GM12878 (cell line): ENCODE data around the gene DLX5. TPM values are rescaled to one million over a fixed set of nuclear protein-coding genes. Genes with fewer than 3 reads are reported as not detected.

Source experiments
- ATAC-seq: fragments of 200-7000 bp; cut with Tn5 transposase; 3 replicates; pipeline ENCODE4 v1.9.1; 2020; ENCODE audit warnings: mild to moderate bottlenecking, moderate library complexity
- BruUV-seq: library from RNA; stranded (reverse); fragments of 400-500 nt; replicated peaks from 2 replicates; lab custom pipeline; 2021; lab: Mats Ljungman, UMichigan
- CTCF ChIA-PET: fragments of 300-600 bp; sonication (Branson Sonifier 250); formaldehyde crosslinking; extraction: SDS; loops from one replicate; lab custom pipeline; 2021; ENCODE audit warnings: inconsistent platforms; lab: Yijun Ruan, JAX
- POLR2A ChIA-PET: fragments of 350-600 bp; formaldehyde crosslinking; extraction: SDS; loops from one replicate; lab custom pipeline; 2021; ENCODE audit warnings: inconsistent platforms; lab: Charles Lee
- RAD21 ChIA-PET: fragments of 300-600 bp; sonication (Branson Sonifier 250); formaldehyde crosslinking; loops from one replicate; lab custom pipeline; 2023; ENCODE audit warnings: antibody characterized with exemption; ENCODE audit not compliant: unreplicated experiment; lab: Charles Lee
- SMC1A ChIA-PET: fragments of 300-600 bp; sonication (Branson Sonifier 250); formaldehyde crosslinking; loops from one replicate; lab custom pipeline; 2023; ENCODE audit not compliant: unreplicated experiment, uncharacterized antibody; lab: Charles Lee
- DNase-seq: peaks from one replicate; pipeline ENCODE4 v3.0.0-alpha.2; 2011; ENCODE audit warnings: low read depth, low spot score
- FAIRE-seq: peaks from 3 replicates; lab custom pipeline; 2011; peaks lifted over from hg19 to GRCh38; lab: Jason Lieb, UNC
- H2AFZ ChIP-seq: 2 replicates; pipeline ENCODE4 v1.6.0; 2011; ENCODE audit warnings: low read depth, low read length, control low read depth; ENCODE audit not compliant: control insufficient read depth
- H3K27ac ChIP-seq: 2 replicates; pipeline ENCODE4 v1.5.1; 2011; ENCODE audit warnings: control low read depth; ENCODE audit not compliant: control insufficient read depth, insufficient read depth
- H3K27me3 ChIP-seq, 2 experiments: replicated peaks in 1 of 2; 2 replicates each; pipeline versions ENCODE4 v1.6.0 to v1.6.1; 2011; ENCODE audit warnings: low read length in 1 of 2; ENCODE audit not compliant: control insufficient read depth in 2 of 2, insufficient read depth in 2 of 2
- H3K36me3 ChIP-seq, 2 experiments: 2 replicates each; pipeline ENCODE4 v1.5.1; 2011; ENCODE audit warnings: low read length in 1 of 2; ENCODE audit not compliant: control insufficient read depth in 2 of 2, insufficient read depth in 2 of 2
- H3K4me1 ChIP-seq: 2 replicates; pipeline ENCODE4 v1.6.1; 2011; ENCODE audit warnings: mild to moderate bottlenecking, low read length, moderate library complexity, mixed read lengths; ENCODE audit not compliant: control insufficient read depth, insufficient read depth
- H3K4me2 ChIP-seq: 2 replicates; pipeline ENCODE4 v1.6.0; 2011; ENCODE audit warnings: control low read depth; ENCODE audit not compliant: control insufficient read depth, insufficient read depth
- H3K4me3 ChIP-seq: fragments of 200-600 bp; sonication (generic); 2 replicates; pipeline ENCODE4 v1.5.1; 2016
- H3K79me2 ChIP-seq: 2 replicates; pipeline ENCODE4 v1.6.0; 2011; ENCODE audit warnings: low read length; ENCODE audit not compliant: control insufficient read depth, insufficient read depth
- H3K9ac ChIP-seq: 2 replicates; pipeline ENCODE4 v1.8.0; 2011; ENCODE audit warnings: low read length, control low read depth, mixed read lengths; ENCODE audit not compliant: control insufficient read depth, insufficient read depth
- H3K9me3 ChIP-seq: replicated peaks from 3 replicates; pipeline ENCODE4 v1.5.1; 2011; ENCODE audit warnings: mild to moderate bottlenecking, low read length; ENCODE audit not compliant: control insufficient read depth, insufficient read depth
- H4K20me1 ChIP-seq: 2 replicates; pipeline ENCODE4 v1.6.0; 2011; ENCODE audit not compliant: control insufficient read depth, insufficient read depth
- BRCA1 ChIP-seq: IDR thresholded peaks from 2 replicates; pipeline ENCODE4 v1.6.1; 2011; ENCODE audit warnings: low read depth, low read length, improper control_type of control experiment
- CBFB ChIP-seq: IDR thresholded peaks from 2 replicates; pipeline ENCODE4 v1.6.1; 2016; ENCODE audit warnings: antibody characterized with exemption, low read depth
- CEBPB ChIP-seq, 2 experiments: fragments of 150-350 bp in 1 of 2; IDR thresholded peaks; 2 replicates each; pipeline ENCODE4 v1.6.1; 2012 to 2014; ENCODE audit warnings: low read depth in 2 of 2, low read length in 2 of 2, borderline replicate concordance in 1 of 2, inconsistent platforms in 1 of 2
- ETV6 ChIP-seq, 2 experiments: fragments of 450-650 bp in 1 of 2; IDR thresholded peaks in 1 of 2; conservative IDR thresholded peaks in 1 of 2; 2 replicates each; pipeline ENCODE4 v1.6.1; 2014; ENCODE audit warnings: antibody characterized with exemption in 1 of 2, borderline replicate concordance in 1 of 2, low read depth in 1 of 2, mild to moderate bottlenecking in 1 of 2, moderate library complexity in 1 of 2
- NFIC ChIP-seq: IDR thresholded peaks from 2 replicates; pipeline ENCODE4 v1.6.1; 2012; ENCODE audit warnings: low read depth, mild to moderate bottlenecking, inconsistent platforms, low read length, moderate library complexity
- NKRF ChIP-seq: fragments of 450-650 bp; conservative IDR thresholded peaks from 2 replicates; pipeline ENCODE4 v1.6.1; 2017; ENCODE audit warnings: mild to moderate bottlenecking, moderate library complexity
- PAX8 ChIP-seq: fragments of 450-650 bp; IDR thresholded peaks from 2 replicates; pipeline ENCODE4 v1.6.1; 2017; ENCODE audit warnings: mild to moderate bottlenecking, moderate library complexity
- POLR2A ChIP-seq: IDR thresholded peaks from 2 replicates; pipeline ENCODE4 v1.6.1; 2011; ENCODE audit warnings: low read depth, mild to moderate bottlenecking, low read length
- SPI1 ChIP-seq: IDR thresholded peaks from 2 replicates; pipeline ENCODE4 v1.6.1; 2011; ENCODE audit warnings: low read depth, mild to moderate bottlenecking, low read length, moderate library complexity, borderline replicate concordance; ENCODE audit not compliant: insufficient read depth
- TAF1 ChIP-seq: IDR thresholded peaks from 2 replicates; pipeline ENCODE4 v1.6.1; 2011; ENCODE audit warnings: mild to moderate bottlenecking, low read depth, low read length, borderline replicate concordance
- TCF12 ChIP-seq: IDR thresholded peaks from 2 replicates; pipeline ENCODE4 v1.6.1; 2011; ENCODE audit warnings: low read depth, mild to moderate bottlenecking, low read length
- WGBS: methylation state at CpG from one replicate; pipeline ENCODE4 v1.1.6; 2016; ENCODE audit warnings: low lambda C conversion rate; ENCODE audit not compliant: insufficient replicate concordance, insufficient coverage; ENCODE audit errors: missing lambda C conversion rate; 5-methylcytosine and 5-hydroxymethylcytosine counted together
- in situ Hi-C: fragments of 300-500 bp; cut with MboI; formaldehyde crosslinking; loops from 9 replicates; pipeline ENCODE4 v1.14.3; 2018; ENCODE audit warnings: mixed read lengths
- intact Hi-C: fragments of 100-400 bp; cut with micrococcal nuclease; formaldehyde crosslinking; loops from one replicate; pipeline ENCODE4 v1.14.2; 2022; ENCODE audit not compliant: unreplicated experiment
- polyA plus RNA-seq, 11 experiments: library from polyadenylated mRNA; depleted of rRNA in 4 of 11; unstranded in 6 of 11; stranded (reverse) in 5 of 11; fragments of >200 nt; fragmentation: Nextera tagmentation in 4 of 11; fragmentation: Illumina TruSeq in 1 of 11; extraction: Ambion mirVana in 4 of 11; extraction: Trizol in 1 of 11; gene quantifications; 1 replicate in 1 of 11; 2 replicates in 10 of 11; pipeline versions ENCODE4 v1.2.1 to v1.2.3, GENCODE V29; 2011 to 2016; ENCODE audit warnings: inconsistent platforms in 2 of 11, missing spikeins in 2 of 11, low read depth in 1 of 11
- total RNA-seq, 4 experiments: library from RNA; depleted of rRNA in 3 of 4; stranded (reverse); fragments of >200 nt in 3 of 4; fragmentation: Illumina TruSeq in 1 of 4; extraction: Trizol in 1 of 4; gene quantifications; 2 replicates each; pipeline versions ENCODE4 v1.2.1 to v1.2.3, GENCODE V29; 2013 to 2021
- TF ChIP-seq, protein P1 (sequence below): fragments of 150-350 bp; IDR thresholded peaks from 2 replicates; pipeline ENCODE4 v1.6.1; 2016; ENCODE audit warnings: low read depth, low read length

The DLX5 gene
- total and polyA plus RNA-seq, 10 of the 15 experiments (the other 5 are each of a cell fraction or from before 2014, with no cell fraction given): not detected

DNA sequence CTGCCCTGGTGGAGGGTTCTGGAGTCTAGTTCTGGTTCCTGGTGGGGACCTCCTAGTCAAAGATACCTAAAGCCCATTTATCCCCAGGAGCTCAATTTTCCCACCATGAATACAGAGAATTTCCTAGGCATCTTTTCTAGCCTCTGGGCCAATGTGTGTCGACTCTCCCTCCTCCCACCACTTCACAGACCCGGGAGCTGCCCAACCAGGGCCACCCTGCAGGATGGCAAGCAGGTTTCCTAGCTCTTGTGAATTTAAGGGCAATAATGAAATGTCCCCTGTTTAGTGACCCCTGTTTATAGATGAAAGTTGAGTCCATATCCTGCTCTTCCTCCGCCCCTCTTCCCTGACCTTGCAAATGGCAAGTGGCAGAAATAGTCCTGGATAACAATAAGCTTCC lies 9.4 kb downstream of the DLX5 start:
- Histone ChIP-seq H3K36me3 (no peaks in the 10 kb centered on the region), H3K27me3 (peaks cover 15 to 26% of the 10 kb centered on the region in 2 experiments), H3K9me3 (no peaks in the 10 kb centered on the region), H3K4me2 (no peak overlapping the region), H4K20me1 (no peaks in the 10 kb centered on the region), H3K9ac (no peak overlapping the region), H3K79me2 (no peaks in the 10 kb centered on the region), H3K4me1 (no peaks in the 10 kb centered on the region), H2AFZ (no peak overlapping the region), H3K27ac (no peak overlapping the region), H3K4me3 (no peak overlapping the region)
- intact Hi-C loops (no loop called here), in situ Hi-C loops (no loop called here)
- no peak for DNase-seq
- ChIA-PET CTCF (interaction anchor here (1.9 kb wide), 1 partner anchor 12 kb away, joined by 5 read pairs; no protein-coding TSS in a partner anchor), SMC1A (interaction anchor here (0.8 kb wide), 1 partner anchor 12 kb away, joined by 5 read pairs; no protein-coding TSS in a partner anchor), POLR2A (no interaction called here), RAD21 (interaction anchor here (1.1 kb wide), 1 partner anchor 12 kb away, joined by 3 read pairs; no protein-coding TSS in a partner anchor)
- 4% methylated on average over 3 of the region's 3 CpGs for WGBS
- no peak for FAIRE-seq
- BruUV-seq: no TSS peak
- TF ChIP-seq NKRF (no peak), TAF1 (no peak)
- ATAC-seq: no peak

- CTCF ChIA-PET: interaction anchor here (1.9 kb wide), 1 partner anchor 13 kb away, joined by 5 read pairs; no protein-coding TSS in a partner anchor
- intact Hi-C loops (no loop called here), in situ Hi-C loops (no loop called here)
- Histone ChIP-seq H2AFZ (no peak overlapping the region), H3K9ac (no peak overlapping the region), H3K4me1 (no peaks in the 10 kb centered on the region), H3K9me3 (no peaks in the 10 kb centered on the region), H3K36me3 (no peaks in the 10 kb centered on the region), H3K27me3 (peaks cover 18 to 24% of the 10 kb centered on the region in 2 experiments), H3K27ac (no peak overlapping the region), H3K4me3 (no peak overlapping the region), H4K20me1 (no peaks in the 10 kb centered on the region), H3K4me2 (no peak overlapping the region), H3K79me2 (no peaks in the 10 kb centered on the region)
- DNase-seq (no peak), FAIRE-seq (no peak), ATAC-seq (no peak)
- POLR2A ChIA-PET: no interaction called here
- RAD21 ChIA-PET: no interaction called here
- WGBS: 23% methylated on average over 5 of the region's 5 CpGs
- no TSS peak for BruUV-seq
- SMC1A ChIA-PET: no interaction called here
- TF ChIP-seq NFIC (no peak), PAX8 (no peak), CEBPB (IDR thresholded peaks at IDR 0.05; ENCODE audit: borderline replicate concordance in 1 of 2, low read depth in 2 of 2, low read length in 2 of 2) (no peak), POLR2A (no peak), TCF12 (no peak), ETV6 (conservative IDR thresholded peaks at IDR 0.05 in 1 of 2, IDR thresholded peaks at IDR 0.05 in 1 of 2; ENCODE audit: borderline replicate concordance in 1 of 2, low read depth in 1 of 2) (no peak), SPI1 (no peak), BRCA1 (no peak), CBFB (no peak)
- TF ChIP-seq, protein P1, sequence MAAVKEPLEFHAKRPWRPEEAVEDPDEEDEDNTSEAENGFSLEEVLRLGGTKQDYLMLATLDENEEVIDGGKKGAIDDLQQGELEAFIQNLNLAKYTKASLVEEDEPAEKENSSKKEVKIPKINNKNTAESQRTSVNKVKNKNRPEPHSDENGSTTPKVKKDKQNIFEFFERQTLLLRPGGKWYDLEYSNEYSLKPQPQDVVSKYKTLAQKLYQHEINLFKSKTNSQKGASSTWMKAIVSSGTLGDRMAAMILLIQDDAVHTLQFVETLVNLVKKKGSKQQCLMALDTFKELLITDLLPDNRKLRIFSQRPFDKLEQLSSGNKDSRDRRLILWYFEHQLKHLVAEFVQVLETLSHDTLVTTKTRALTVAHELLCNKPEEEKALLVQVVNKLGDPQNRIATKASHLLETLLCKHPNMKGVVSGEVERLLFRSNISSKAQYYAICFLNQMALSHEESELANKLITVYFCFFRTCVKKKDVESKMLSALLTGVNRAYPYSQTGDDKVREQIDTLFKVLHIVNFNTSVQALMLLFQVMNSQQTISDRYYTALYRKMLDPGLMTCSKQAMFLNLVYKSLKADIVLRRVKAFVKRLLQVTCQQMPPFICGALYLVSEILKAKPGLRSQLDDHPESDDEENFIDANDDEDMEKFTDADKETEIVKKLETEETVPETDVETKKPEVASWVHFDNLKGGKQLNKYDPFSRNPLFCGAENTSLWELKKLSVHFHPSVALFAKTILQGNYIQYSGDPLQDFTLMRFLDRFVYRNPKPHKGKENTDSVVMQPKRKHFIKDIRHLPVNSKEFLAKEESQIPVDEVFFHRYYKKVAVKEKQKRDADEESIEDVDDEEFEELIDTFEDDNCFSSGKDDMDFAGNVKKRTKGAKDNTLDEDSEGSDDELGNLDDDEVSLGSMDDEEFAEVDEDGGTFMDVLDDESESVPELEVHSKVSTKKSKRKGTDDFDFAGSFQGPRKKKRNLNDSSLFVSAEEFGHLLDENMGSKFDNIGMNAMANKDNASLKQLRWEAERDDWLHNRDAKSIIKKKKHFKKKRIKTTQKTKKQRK: no peak
Observed at GRCh38 chr7:97014145-97014750, 10.4 kb downstream of the DLX5 start.
